HCEC 1CT (cell line): ENCODE measurements around the gene TPMT.

Source experiments
- DNase-seq: peaks from one replicate; pipeline ENCODE4 v3.0.0-alpha.2; 2017

TPMT gene

GRCh38 chr6:18107061-18107460, 47.8 kb downstream of the TPMT start:
- no peak for DNase-seq

- no peak for DNase-seq
Measured at GRCh38 chr6:18102783-18103509, 51.9 kb downstream of the TPMT start.

- no peak for DNase-seq
Measured at GRCh38 chr6:18101873-18102272, 53.0 kb downstream of the TPMT start.

- DNase-seq = peak; percentile 24
Measured at GRCh38 chr6:18101271-18101670, 53.6 kb downstream of the TPMT start.

- no peak for DNase-seq
Measured at GRCh38 chr6:18100296-18100695, 54.6 kb downstream of the TPMT start.

GRCh38 chr6:18099511-18099910, 55.4 kb downstream of the TPMT start:
- DNase-seq = no peak

GRCh38 chr6:18096423-18096822, 58.5 kb downstream of the TPMT start:
- no peak for DNase-seq

- no peak for DNase-seq
Measured at GRCh38 chr6:18091382-18091781, 63.5 kb downstream of the TPMT start.

- no peak for DNase-seq
Measured at GRCh38 chr6:18090349-18090786, 64.5 kb downstream of the TPMT start.

GRCh38 chr6:18088419-18089296, 66.2 kb downstream of the TPMT start:
- DNase-seq = no peak

- DNase-seq = no peak
Measured at GRCh38 chr6:18087396-18088165, 67.3 kb downstream of the TPMT start.

- DNase-seq = no peak
Measured at GRCh38 chr6:18081025-18081668, 73.7 kb downstream of the TPMT start.

- DNase-seq = no peak
Measured at GRCh38 chr6:18080544-18080943, 74.3 kb downstream of the TPMT start.

- no peak for DNase-seq
Measured at GRCh38 chr6:18078866-18079265, 76.0 kb downstream of the TPMT start.
